ENCODE measurements around the gene TGFBR3. TPM values are rescaled to one million over a fixed set of nuclear protein-coding genes. Genes with fewer than 3 reads are reported as not detected.

The TGFBR3 gene
- total and polyA plus RNA-seq, 9 of the 15 experiments (the other 6 are each of a cell fraction or from before 2014, with no cell fraction given) = 3.6 to 32.4 (median 15.6) TPM

DNA sequence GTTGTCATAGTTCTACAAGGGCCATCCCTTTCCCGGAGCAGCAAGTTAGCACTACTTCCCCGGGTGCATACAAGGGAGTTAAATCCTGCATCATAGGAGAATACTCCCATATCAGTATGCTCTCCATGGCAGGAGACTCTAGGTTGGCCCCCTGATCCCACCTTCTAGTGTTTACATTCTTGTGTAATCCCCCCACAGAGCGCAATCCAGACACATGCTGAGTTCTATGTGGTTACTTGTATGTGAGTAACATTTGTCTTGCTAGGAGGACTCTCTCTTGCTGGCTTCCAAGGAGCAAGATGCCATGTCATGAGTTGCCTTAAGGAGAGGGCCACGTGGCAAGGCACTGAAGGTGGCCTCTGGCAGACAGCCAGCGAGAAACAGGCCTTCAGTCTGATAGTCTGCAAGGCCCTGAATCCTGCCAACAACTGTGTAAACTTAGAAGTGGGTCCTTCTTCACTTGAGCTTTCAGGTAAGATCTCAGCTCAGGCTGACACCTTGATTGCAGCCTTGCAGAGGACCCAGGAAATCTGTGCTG is 230.0 kb downstream of the TGFBR3 start:
- BruUV-seq (replicated peaks) = no TSS peak
- H3K4me3 ChIP-seq = no peak overlapping the region
- H3K27ac ChIP-seq (ENCODE audit: extremely low read depth, low read depth, low read length) = no peak overlapping the region
- intact Hi-C loops (cut with micrococcal nuclease) = no loop called here
- H3K27me3 ChIP-seq (ENCODE audit: control insufficient read depth in 2 of 2, insufficient read depth in 2 of 2, low read length in 2 of 2) = no peaks in the 10 kb centered on the region
- peaks cover 7 to 11% of the 10 kb centered on the region in 2 experiments; a peak in 4 of 5 replicates for H3K4me1 ChIP-seq (replicated peaks in 1 of 2; ENCODE audit: control insufficient read depth in 2 of 2, insufficient read depth in 2 of 2, low read length in 2 of 2)
- peak; percentile 19 for FAIRE-seq
- ChIA-PET POLR2A (interaction anchor here (1.2 kb wide), 1 partner anchor 19 kb away, joined by 3 read pairs; no protein-coding TSS in a partner anchor), CTCF (ENCODE audit: low intra/inter-chr PET ratio) (no interaction called here)
- WGBS (ENCODE audit: insufficient coverage, low coverage, missing lambda C conversion rate) = 35% methylated on average over 5 of the region's 5 CpGs
- 0 out of 2 replicates have a peak, but pooled peaks cover 3% of the 10 kb centered on the region for H3K9me3 ChIP-seq (replicated peaks; ENCODE audit: control insufficient read depth, insufficient read depth, low read depth, low read length)
- H3K4me2 ChIP-seq (ENCODE audit: insufficient read depth, low read length) = no peak overlapping the region
- in situ Hi-C loops (cut with MboI) = no loop called here
- H3K9ac ChIP-seq (ENCODE audit: insufficient read depth in 1 of 2, low read depth in 2 of 2, low read length in 2 of 2) = no peak overlapping the region
- no peaks in the 10 kb centered on the region for H3K36me3 ChIP-seq (ENCODE audit: control insufficient read depth, insufficient read depth, low read length)
- no peaks in the 10 kb centered on the region for H3K79me2 ChIP-seq (ENCODE audit: control insufficient read depth, insufficient read depth, low read length)
- H2AFZ ChIP-seq (ENCODE audit: low read depth, low read length) = peak overlapping the region; percentile 71
- ATAC-seq = peak; percentile 45; the same call in 2 of the 3 replicates
- H4K20me1 ChIP-seq (replicated peaks; ENCODE audit: control insufficient read depth, insufficient read depth, low read length) = no peaks in the 10 kb centered on the region
- no peaks in the 10 kb centered on the region for H3K9me1 ChIP-seq (ENCODE audit: control insufficient read depth, insufficient read depth, low read length)
- DNase-seq (ENCODE audit: extremely low read depth in 1 of 4, low spot score in 3 of 4) = peak in 3 of 4 experiments; percentile 16 to 56 (median 34)
- TF ChIP-seq HDAC6 (IDR thresholded peaks at IDR 0.05; ENCODE audit: low read depth, low read length) (no peak), TBL1XR1 (IDR thresholded peaks at IDR 0.05; ENCODE audit: low read length in 2 of 2) (no peak), TOE1 (IDR thresholded peaks at IDR 0.05; ENCODE audit: borderline replicate concordance) (no peak), TOE1 (CRISPR knock-in tag; IDR thresholded peaks at IDR 0.05; ENCODE audit: borderline replicate concordance, low read depth) (no peak), C11orf30 (IDR thresholded peaks at IDR 0.05; ENCODE audit: low read depth) (no peak), CEBPB (tag; IDR thresholded peaks at IDR 0.05) (peak; percentile 26; the same call in 1 of the 2 replicates), KDM1A (IDR thresholded peaks at IDR 0.05) (no peak)
- TF ChIP-seq, protein P1, sequence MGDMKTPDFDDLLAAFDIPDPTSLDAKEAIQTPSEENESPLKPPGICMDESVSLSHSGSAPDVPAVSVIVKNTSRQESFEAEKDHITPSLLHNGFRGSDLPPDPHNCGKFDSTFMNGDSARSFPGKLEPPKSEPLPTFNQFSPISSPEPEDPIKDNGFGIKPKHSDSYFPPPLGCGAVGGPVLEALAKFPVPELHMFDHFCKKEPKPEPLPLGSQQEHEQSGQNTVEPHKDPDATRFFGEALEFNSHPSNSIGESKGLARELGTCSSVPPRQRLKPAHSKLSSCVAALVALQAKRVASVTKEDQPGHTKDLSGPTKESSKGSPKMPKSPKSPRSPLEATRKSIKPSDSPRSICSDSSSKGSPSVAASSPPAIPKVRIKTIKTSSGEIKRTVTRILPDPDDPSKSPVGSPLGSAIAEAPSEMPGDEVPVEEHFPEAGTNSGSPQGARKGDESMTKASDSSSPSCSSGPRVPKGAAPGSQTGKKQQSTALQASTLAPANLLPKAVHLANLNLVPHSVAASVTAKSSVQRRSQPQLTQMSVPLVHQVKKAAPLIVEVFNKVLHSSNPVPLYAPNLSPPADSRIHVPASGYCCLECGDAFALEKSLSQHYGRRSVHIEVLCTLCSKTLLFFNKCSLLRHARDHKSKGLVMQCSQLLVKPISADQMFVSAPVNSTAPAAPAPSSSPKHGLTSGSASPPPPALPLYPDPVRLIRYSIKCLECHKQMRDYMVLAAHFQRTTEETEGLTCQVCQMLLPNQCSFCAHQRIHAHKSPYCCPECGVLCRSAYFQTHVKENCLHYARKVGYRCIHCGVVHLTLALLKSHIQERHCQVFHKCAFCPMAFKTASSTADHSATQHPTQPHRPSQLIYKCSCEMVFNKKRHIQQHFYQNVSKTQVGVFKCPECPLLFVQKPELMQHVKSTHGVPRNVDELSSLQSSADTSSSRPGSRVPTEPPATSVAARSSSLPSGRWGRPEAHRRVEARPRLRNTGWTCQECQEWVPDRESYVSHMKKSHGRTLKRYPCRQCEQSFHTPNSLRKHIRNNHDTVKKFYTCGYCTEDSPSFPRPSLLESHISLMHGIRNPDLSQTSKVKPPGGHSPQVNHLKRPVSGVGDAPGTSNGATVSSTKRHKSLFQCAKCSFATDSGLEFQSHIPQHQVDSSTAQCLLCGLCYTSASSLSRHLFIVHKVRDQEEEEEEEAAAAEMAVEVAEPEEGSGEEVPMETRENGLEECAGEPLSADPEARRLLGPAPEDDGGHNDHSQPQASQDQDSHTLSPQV (IDR thresholded peaks at IDR 0.05) = peak; percentile 41; the same call in 1 of the 2 replicates
- TF ChIP-seq, protein P2, sequence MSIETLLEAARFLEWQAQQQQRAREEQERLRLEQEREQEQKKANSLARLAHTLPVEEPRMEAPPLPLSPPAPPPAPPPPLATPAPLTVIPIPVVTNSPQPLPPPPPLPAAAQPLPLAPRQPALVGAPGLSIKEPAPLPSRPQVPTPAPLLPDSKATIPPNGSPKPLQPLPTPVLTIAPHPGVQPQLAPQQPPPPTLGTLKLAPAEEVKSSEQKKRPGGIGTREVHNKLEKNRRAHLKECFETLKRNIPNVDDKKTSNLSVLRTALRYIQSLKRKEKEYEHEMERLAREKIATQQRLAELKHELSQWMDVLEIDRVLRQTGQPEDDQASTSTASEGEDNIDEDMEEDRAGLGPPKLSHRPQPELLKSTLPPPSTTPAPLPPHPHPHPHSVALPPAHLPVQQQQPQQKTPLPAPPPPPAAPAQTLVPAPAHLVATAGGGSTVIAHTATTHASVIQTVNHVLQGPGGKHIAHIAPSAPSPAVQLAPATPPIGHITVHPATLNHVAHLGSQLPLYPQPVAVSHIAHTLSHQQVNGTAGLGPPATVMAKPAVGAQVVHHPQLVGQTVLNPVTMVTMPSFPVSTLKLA (conservative IDR thresholded peaks at IDR 0.05) = peak in 1 of 2 experiments; percentile 42; a peak in 1 of 4 replicates
- TF ChIP-seq, protein P3, sequence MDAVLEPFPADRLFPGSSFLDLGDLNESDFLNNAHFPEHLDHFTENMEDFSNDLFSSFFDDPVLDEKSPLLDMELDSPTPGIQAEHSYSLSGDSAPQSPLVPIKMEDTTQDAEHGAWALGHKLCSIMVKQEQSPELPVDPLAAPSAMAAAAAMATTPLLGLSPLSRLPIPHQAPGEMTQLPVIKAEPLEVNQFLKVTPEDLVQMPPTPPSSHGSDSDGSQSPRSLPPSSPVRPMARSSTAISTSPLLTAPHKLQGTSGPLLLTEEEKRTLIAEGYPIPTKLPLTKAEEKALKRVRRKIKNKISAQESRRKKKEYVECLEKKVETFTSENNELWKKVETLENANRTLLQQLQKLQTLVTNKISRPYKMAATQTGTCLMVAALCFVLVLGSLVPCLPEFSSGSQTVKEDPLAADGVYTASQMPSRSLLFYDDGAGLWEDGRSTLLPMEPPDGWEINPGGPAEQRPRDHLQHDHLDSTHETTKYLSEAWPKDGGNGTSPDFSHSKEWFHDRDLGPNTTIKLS (IDR thresholded peaks at IDR 0.05; ENCODE audit: borderline replicate concordance, low read depth) = peak; percentile 55; the same call in 1 of the 2 replicates
